Measurements from ENCODE around the gene FOXG1.

- TF ChIP-seq POLR2AphosphoS5 (IDR thresholded peaks at IDR 0.05) = no peak
- TF ChIP-seq POLR2A (IDR thresholded peaks at IDR 0.05) = no peak
Measured at GRCh38 chr14:28760431-28760996, 6.1 kb upstream of the FOXG1 start.

Data from breast epithelium (tissue), 3 donors.